T-helper 1 cell (primary cell): Measurements from ENCODE around the gene MMRN1.

Experiments used
- DNase-seq, 5 donors: peaks; one replicate each; pipeline ENCODE4 v3.0.0-alpha.2; 2012 to 2020

The MMRN1 gene

DNA sequence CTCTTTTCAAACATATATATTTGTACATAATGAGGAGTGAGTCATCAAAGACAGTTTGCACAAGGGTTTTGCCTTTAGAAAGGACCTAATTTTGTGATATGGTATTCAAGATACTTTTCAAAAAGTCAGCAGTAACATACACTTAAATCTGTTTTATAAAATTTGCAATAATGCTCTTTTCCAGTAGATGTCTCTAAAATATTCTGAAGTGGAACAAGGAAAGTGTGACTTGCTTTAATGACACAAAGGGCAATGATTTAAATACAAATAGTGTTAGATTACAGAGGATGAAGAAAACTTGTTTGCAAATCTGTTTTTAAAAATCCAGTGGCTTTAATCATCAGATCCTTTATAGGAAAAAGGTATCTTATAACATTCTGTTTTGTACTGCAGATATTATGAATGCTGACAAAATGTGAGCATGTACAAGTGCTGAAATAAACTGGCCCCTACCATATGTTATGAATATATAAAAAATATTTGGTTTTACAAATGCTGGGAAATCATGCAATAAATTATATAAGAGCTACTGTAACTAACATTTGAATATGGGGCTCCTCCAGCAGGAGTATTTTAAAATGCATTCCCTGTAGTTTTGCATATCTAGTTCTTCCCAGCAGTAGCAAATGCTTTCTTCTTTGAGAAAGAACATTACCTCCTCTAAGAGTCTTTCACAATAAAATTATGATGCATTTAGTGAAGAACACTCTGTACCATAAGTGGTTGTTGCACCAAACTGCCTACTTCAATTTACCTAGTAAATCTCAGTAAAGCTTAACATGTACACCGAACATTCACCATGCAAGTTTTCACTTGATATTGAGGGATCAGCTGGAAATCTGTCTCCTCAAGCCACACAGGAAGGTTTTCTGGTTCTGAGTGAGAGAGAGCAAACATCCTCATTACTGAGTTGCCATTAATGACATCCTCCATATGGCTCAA lies 20.2 kb downstream of the MMRN1 start:
- no peak for DNase-seq

DNA sequence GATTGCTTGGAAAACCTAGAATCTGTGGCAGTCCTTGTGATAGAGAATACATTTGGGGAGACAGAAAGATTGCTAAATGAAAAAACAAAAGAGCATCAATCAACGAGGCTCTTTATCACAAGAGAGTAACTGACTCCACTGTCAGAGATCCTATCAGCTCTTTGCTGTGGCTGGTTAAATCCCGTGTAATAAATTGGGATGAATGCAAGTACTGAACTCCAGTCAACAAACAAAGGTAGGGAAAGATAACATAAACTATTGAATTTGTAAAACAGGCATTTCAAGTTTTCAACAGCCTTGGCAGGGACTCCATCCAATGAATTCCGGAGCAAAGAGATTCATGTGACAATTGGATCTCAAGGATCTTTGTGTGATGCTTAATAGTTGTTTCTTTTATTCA lies 21.3 kb downstream of the MMRN1 start:
- no peak for DNase-seq

GRCh38 chr4:89922848-89923416 lies 28.3 kb downstream of the MMRN1 start:
- no peak for DNase-seq

GRCh38 chr4:89928838-89929237 lies 34.2 kb downstream of the MMRN1 start:
- peak in 1 of 5 donors; percentile 8 for DNase-seq

GRCh38 chr4:89929425-89930159 lies 34.9 kb downstream of the MMRN1 start:
- peak in 3 of 5 donors; percentile 6 to 60 (median 6) for DNase-seq

DNA sequence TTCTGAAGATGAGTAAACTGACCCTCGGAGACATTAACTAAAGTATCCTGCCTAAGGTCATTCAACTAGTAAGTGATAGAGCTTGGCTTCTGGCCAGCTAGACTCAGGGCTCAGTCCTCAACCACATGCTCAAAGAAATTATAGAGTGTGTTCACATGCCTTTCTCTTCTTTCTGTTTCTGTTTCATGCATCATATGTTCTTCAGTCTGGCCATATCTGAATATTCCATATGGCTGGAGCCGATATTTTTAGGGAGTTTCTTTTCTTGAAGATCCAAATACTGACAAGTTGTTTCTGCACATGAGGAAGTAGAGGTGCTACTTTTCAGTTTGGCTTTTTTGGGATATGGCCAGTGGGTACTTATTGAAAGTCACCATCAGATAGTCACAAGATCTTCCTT lies 44.9 kb downstream of the MMRN1 start:
- DNase-seq, result no peak

- DNase-seq, result no peak
These were observed 45.3 kb downstream of the MMRN1 start for GRCh38 chr4:89939994-89940393.

- DNase-seq, result no peak
These were observed 48.2 kb downstream of the MMRN1 start for GRCh38 chr4:89942811-89943210.

- DNase-seq, result no peak
These were observed 55.2 kb downstream of the MMRN1 start for GRCh38 chr4:89949782-89950387.

GRCh38 chr4:89952458-89952857 lies 57.8 kb downstream of the MMRN1 start:
- no peak for DNase-seq

- no peak for DNase-seq
These were observed 60.4 kb downstream of the MMRN1 start for GRCh38 chr4:89954906-89955695.

DNA sequence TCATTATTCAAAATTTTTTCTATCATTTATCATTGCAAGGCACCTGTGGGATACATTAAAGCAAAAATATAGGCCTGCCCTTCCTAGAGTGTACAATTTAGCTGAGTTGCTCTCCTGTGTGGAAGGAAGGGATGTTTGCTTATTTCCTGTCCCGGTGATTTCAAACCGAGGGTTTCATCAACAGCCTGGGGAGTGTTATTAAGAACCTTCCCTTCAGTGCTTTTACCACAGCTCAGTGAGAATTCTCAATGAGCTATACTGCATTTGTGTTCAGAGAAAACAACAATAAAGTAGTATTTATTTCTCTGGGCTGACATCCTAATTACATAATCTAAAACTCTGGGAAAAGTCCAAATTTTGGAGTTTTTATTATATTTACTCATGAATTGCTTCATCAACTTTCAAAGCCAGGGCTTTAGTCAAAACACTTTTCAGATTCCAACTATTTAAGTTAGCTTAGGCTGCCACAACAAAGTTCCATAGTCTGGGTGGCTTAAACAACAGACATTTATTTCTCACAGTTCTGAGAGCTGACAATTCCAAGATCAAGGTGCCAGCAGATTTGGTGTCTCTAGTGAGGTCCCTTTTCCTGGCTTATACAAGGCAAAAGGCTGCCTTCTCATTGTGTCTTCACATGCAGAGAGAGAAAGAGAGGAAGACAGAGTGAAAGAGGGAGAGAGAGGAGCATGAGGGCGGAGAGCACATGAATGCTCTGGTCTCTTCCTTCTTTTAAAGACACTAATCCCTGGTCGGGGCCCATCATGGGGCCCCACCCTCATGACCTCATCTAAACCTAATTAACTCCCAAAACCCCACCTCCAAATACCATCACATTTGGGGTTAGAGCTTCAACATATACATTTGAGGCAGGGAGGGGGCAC lies 62.6 kb downstream of the MMRN1 start:
- no peak for DNase-seq

DNA sequence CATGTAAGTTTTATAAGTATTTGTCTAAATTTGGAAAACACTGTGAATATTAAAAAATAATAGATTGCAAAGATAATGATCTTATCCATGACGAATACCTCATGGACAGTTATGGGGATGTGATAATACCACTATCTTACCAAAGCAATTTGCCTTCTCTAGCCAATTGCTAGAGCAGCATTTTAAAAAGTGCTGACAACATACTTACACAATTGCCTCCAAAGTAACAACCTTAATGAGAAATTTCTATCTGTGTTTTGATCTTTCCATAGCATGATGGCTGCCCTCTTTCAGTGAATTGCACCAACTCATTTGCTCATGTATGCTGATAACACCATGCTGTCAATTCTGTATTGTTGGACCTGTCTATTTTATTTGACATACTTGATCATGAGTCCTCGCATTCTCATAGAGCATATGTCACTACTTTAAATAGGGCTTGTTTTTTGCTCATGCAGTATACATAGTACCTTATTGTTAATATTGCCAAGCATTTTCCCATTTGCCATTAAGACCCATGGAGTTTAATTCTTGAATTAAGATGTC lies 87.2 kb downstream of the MMRN1 start:
- no peak for DNase-seq

DNA sequence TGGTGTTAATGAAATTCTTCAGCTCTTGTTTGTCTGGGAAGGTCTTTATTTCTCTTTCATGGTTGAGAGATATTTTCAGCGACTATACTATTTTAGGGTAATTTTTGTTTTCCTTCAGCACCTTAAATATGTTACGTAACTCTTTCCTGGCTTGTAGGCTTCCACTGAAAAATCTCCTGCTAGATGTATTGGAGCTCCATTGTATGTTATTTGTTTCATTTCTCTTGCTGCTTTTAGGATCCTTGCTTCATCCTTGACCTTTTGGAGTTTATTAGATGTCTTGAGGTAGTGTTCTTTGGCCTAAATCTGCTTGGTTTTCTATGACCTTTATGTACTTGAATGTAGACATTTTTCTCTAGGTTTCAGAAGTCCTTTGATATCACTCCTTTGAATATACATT lies 93.6 kb downstream of the MMRN1 start:
- no peak for DNase-seq

DNA sequence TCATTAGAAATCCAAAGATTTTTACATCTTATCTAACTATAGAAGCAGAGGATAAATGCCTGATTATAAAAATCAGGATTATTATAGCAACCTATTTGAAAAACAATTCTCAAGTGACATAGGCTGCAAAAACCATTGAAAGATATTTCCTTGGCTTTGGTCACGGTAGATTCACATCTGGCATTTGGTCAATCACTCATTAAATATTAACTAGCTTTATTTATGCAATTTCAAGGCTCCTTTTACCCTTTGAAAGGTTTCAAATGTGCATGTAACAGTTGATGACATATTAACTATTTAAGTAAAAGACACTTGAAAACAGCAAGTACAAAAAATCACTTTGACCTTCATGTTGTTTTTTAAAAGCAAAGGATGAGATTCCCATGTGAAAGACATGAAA lies 98.1 kb downstream of the MMRN1 start:
- DNase-seq, result no peak

DNA sequence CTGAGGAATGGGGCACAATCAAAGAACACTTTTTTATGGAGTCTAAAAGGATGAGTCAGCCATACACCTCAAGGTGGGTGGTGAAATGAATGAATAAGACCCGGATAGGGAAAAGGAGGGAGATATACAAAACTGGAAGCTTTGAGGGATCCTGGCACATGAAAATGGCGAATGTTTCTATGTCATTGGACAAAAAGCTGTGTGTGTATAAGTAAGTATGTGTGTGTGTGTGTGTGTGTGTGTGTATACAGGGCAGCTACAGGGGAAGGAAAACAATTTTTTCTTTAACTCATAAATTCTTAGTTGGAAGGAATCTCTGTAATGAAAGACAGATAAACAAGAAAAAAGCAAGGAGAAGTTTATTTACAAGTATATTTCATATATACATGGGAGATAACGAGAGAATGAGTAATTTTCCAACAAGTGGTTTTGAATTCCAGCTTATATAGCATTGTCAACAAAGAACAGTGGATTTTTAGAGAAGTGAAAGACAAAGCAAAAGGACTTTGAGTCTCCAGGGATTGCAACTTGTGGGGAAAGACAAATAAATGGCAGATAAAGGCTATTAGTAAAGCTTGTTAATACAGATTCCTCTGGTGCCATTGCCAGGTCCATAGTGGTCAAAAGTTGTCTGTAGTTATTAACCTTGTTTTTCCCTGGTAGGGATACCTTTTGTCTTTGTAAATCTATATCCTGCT lies 99.7 kb downstream of the MMRN1 start:
- no peak for DNase-seq

- no peak for DNase-seq
These were observed 100.4 kb downstream of the MMRN1 start for GRCh38 chr4:89995006-89995405.

DNA sequence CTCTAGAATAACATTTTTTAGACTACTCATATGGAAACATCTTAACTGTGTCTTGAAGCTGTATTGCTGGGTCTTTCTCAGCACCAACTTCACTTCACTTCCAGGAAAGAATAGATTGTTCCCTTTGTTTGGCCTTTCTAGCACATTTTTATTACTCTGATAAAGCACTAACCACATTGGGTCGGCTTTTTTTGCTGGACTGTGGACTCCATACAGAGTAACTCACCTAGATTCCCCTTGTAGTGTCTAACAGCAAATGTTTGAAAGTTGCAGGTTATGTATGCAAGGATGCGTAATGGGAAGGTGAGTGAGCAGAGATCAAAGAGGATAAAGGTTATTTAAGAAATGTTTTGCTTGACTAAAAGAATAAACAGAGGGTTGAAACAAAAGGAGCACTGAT lies 101.2 kb downstream of the MMRN1 start:
- no peak for DNase-seq

GRCh38 chr4:89997171-89997704 lies 102.6 kb downstream of the MMRN1 start:
- no peak for DNase-seq

DNA sequence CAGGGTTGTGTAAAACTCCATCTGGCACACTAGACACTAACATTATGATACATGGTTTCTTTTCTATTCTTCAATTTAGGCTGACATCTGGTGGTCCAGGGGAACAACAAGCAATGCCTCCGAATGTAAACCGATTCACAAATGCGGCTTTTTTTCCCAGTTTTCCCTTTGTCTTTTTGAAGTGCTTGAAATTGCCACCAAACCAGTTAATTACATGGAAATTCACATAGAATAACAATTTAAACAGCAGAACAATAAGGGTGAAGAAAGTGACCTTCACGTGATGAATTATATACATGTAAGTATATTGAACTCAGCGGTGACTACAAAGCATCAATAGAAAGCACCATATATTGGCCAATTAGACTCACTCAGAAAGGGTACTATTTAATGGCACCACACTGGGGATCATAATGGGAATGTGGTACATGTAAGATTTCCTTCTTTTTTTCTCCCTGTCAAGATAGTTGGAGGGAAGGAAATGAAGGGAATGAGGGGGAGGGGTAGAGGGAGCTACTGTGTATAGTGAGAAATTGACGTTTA lies 103.9 kb downstream of the MMRN1 start:
- no peak for DNase-seq
